Subcutaneous adipose tissue (tissue), 4 donors: Measurements from ENCODE around the gene TIAM1. TPM values are rescaled to one million over a fixed set of nuclear protein-coding genes. Genes with fewer than 3 reads are reported as not detected.

ENCODE experiments used
- total RNA-seq, 4 donors: library from RNA; depleted of rRNA; stranded (reverse); fragments of >200 nt; gene quantifications; one replicate each; pipeline ENCODE4 v1.1.0, GENCODE V29; 2016
- TF ChIP-seq, protein P1 (sequence below): fragments of 450-650 bp; IDR thresholded peaks from one replicate; pipeline ENCODE4 v1.5.1; 2016; ENCODE audit warnings: low read depth, mild to moderate bottlenecking, control low read depth, antibody characterized with exemption, moderate library complexity

The TIAM1 gene
- total RNA-seq, 4 donors from 2014 or later = 5.1 to 27.4 (median 14.7) TPM

GRCh38 chr21:31211836-31212235, 132.2 kb downstream of the TIAM1 start:
- TF ChIP-seq, protein P1, sequence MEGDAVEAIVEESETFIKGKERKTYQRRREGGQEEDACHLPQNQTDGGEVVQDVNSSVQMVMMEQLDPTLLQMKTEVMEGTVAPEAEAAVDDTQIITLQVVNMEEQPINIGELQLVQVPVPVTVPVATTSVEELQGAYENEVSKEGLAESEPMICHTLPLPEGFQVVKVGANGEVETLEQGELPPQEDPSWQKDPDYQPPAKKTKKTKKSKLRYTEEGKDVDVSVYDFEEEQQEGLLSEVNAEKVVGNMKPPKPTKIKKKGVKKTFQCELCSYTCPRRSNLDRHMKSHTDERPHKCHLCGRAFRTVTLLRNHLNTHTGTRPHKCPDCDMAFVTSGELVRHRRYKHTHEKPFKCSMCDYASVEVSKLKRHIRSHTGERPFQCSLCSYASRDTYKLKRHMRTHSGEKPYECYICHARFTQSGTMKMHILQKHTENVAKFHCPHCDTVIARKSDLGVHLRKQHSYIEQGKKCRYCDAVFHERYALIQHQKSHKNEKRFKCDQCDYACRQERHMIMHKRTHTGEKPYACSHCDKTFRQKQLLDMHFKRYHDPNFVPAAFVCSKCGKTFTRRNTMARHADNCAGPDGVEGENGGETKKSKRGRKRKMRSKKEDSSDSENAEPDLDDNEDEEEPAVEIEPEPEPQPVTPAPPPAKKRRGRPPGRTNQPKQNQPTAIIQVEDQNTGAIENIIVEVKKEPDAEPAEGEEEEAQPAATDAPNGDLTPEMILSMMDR = no peak

GRCh38 chr21:31205412-31205811, 138.6 kb downstream of the TIAM1 start:
- TF ChIP-seq, protein P1 = no peak

DNA sequence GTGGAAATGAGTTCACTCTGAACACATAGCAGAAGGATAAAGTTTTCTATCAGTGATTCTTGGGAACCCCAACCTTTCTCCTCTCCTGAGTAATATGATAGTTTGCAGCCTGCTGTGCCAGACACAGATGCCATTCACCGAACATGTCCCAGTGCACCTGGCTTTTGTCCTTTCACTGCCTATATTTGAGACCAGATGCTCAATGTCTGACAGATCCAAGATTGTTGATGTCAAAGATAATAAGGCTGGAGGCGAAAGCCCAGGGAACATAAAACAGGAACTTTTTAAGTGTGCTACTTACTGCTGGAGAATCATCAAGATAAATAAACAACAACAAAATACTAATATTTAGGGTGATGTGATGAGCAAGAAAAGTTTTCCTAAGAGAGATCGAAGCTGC, 139.3 kb downstream of the TIAM1 start:
- TF ChIP-seq, protein P1 = no peak

DNA sequence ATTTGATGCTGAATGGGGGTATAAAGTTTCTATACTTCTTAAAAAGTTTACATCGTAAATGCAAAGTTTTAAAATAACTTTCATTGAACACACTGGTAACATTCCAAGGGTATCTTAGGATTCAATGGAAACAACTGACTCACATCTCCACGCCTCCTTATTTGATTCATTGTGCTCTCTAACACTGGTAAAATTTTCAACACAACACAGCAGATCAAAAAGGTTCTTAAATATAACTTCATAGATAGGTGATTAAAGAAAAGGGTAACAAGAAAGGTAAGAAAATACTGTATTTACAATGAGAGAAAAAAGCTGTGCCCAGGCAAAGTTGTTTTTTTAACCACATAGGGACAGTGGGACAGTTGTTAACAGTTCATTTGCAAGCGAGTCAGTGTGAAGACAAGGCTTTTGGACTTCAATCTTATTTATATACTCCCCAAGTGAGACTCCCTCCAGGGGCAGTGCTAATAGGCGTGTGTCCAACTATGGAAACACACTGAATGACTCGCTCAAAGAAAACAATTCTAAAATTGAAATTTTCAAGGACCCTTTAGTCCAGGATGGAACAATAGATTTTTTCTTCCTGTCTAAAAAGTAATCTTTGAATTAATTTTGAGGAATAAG, 140.5 kb downstream of the TIAM1 start:
- TF ChIP-seq, protein P1 = no peak

- TF ChIP-seq, protein P1 = no peak
These were observed 142.5 kb downstream of the TIAM1 start for GRCh38 chr21:31201548-31201947.

DNA sequence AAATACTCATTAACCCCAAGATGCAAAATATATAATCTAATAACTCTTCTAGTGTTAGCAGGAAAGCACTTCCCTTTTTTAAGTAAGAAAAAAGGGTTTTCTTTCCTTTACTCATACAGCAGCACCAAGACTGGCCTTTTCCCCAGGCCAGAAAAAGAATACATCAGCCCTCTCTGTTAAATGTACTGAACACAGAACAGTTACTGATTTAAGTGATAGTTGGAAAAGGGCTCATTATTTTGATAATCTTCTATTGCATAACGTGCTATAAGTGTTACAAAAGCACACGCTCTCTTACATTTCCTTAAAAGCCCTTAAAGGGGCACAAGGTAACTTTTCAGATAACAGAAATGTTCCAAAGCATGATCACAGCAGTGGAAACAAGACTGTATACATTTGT, 142.9 kb downstream of the TIAM1 start:
- TF ChIP-seq, protein P1 = no peak

DNA sequence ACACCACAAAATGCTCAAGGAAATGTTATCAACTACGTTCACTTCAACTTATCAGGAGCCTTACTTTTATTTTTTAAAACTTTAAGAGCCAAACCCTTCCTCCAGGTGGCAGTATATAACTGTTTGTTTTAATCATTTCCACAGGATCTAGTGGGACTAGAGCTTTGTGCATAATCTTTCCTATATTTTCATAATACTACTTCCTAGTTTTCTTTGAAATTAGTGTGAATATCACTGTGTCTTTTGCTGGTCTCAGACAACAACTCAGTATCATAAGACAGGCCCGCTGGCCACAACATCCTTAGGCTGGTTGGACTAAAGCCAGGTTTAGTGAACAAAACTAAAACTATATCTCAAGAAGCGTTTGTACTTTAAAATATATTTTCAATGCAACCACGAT, 145.5 kb downstream of the TIAM1 start:
- TF ChIP-seq, protein P1 = no peak
